Activated naive CD4-positive, alpha-beta T cell treated with anti-CD3 and anti-CD28 coated beads, Interleukin-2, amount 50 U/mL, for 24 hours (primary cell): ENCODE data around the gene CCND2.
A peak's percentile ranks its signal among the peaks of the same experiment; 100 is the strongest.

Source experiments
- H3K27ac Mint-ChIP-seq: one replicate; pipeline ENCODE4 v1.8.0; 2021; ENCODE audit warnings: mild to moderate bottlenecking, mixed read lengths
- H3K27me3 Mint-ChIP-seq: one replicate; pipeline ENCODE4 v1.8.0; 2021; ENCODE audit warnings: mixed read lengths
- H3K36me3 Mint-ChIP-seq: one replicate; pipeline ENCODE4 v1.8.0; 2021; ENCODE audit warnings: mixed read lengths
- H3K4me1 Mint-ChIP-seq: one replicate; pipeline ENCODE4 v1.8.0; 2021; ENCODE audit warnings: mixed read lengths
- H3K4me3 Mint-ChIP-seq: one replicate; pipeline ENCODE4 v1.8.0; 2021; ENCODE audit warnings: mild to moderate bottlenecking, mixed read lengths
- H3K9me3 Mint-ChIP-seq: one replicate; pipeline ENCODE4 v1.8.0; 2021; ENCODE audit warnings: mixed read lengths

CCND2 gene

DNA sequence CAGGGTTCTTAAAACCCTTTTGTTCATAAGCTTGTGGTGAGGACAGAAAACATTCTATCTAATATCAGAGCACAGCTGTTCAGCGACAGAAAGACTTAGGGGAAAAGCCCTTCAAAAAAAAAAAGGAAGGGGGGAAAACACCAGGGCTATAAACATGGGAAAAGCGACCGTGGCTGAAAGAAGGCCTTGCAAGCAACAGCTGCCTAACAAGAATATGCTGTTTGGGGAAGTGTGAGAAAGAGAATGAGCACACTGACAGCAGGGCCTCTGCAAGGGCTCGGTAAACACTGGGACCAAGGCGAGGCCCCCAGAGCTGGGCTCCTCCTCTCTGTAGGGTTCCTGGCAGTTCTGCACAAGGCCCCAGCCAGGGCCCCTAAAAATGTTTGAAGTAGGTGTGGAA is 27.4 kb upstream of the CCND2 start:
- Mint-ChIP-seq H3K4me1 (peaks cover 5% of the 10 kb centered on the region), H3K9me3 (no peaks in the 10 kb centered on the region), H3K27me3 (no peaks in the 10 kb centered on the region), H3K27ac (no peak overlapping the region), H3K4me3 (no peak overlapping the region), H3K36me3 (no peaks in the 10 kb centered on the region)

DNA sequence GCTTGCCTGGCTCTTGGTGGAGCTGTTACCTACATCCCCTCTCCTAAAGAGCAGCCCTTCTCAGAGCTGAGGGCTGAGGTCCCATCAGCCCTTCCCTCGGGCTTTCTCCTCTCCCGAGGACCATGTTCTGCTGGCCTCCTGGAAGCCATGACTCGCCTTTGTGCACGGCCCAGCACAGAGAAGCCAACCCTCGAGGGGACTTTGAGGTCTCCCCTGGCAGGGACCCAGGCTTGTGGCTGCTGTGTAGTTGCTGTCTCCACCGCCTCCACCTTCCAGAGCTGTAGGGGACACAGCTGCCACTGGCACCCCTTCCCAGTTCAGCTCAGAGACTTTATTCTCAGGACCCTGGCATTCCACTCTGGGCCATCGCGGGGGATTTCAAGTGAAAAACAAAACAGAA is 22.9 kb upstream of the CCND2 start:
- Mint-ChIP-seq H3K4me3 (no peak overlapping the region), H3K27ac (peak overlapping the region; percentile 92)

GRCh38 chr12:4251216-4251891 is 22.2 kb upstream of the CCND2 start:
- no peaks in the 10 kb centered on the region for H3K9me3 Mint-ChIP-seq
- H3K4me1 Mint-ChIP-seq: peaks cover 10% of the 10 kb centered on the region
- H3K27ac Mint-ChIP-seq: peak overlapping the region; percentile 92
- no peaks in the 10 kb centered on the region for H3K27me3 Mint-ChIP-seq
- peak overlapping the region; percentile 47 for H3K4me3 Mint-ChIP-seq
- H3K36me3 Mint-ChIP-seq: no peaks in the 10 kb centered on the region

More for the DNA sequence above, 22.9 kb upstream of the CCND2 start:
- Mint-ChIP-seq H3K4me1 (peaks cover 10% of the 10 kb centered on the region), H3K9me3 (no peaks in the 10 kb centered on the region), H3K27me3 (no peaks in the 10 kb centered on the region), H3K36me3 (no peaks in the 10 kb centered on the region)

DNA sequence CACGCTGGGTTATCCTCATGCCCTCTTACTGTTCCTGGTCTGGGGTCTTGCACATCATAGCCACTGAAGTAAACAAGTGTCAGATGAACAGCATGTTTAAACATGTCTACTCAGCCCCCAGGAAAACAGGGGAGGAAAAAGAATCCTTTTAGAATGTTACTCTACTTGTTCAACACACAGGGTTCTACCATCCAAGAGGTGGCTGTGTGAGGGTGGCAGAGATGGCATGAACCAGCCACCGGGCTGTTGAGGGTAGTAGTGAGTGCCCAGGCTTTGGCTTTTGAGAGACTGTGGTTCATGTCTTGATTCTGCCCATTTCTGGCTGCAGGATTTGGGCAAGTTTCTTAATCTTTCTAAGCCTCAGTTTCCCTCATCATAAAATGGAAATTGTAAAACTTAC is 21.6 kb upstream of the CCND2 start:
- Mint-ChIP-seq H3K4me3 (no peak overlapping the region), H3K27ac (no peak overlapping the region), H3K36me3 (no peaks in the 10 kb centered on the region), H3K4me1 (peaks cover 10% of the 10 kb centered on the region), H3K27me3 (no peaks in the 10 kb centered on the region), H3K9me3 (no peaks in the 10 kb centered on the region)

DNA sequence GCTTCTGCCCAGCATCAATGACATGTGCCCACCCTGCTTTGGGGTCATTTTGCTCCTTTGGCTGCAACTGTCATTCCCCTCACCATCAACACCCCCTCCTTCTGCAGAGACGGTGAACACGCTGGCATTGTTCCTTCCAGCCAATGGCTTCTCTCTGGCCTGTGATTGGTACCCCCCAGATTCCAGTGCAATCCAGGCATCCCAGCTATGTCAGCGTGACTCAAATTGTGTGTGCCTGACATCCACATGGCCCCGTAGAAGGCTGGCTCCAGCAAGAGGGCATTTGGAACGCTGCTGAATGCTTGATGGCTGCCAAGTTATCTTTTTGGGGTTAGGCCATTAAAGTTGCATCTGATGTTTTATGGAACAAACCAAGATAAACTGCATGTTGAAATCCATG is 21.0 kb upstream of the CCND2 start:
- Mint-ChIP-seq H3K4me3 (no peak overlapping the region), H3K36me3 (no peaks in the 10 kb centered on the region), H3K27me3 (no peaks in the 10 kb centered on the region), H3K9me3 (no peaks in the 10 kb centered on the region), H3K27ac (no peak overlapping the region), H3K4me1 (peaks cover 10% of the 10 kb centered on the region)

DNA sequence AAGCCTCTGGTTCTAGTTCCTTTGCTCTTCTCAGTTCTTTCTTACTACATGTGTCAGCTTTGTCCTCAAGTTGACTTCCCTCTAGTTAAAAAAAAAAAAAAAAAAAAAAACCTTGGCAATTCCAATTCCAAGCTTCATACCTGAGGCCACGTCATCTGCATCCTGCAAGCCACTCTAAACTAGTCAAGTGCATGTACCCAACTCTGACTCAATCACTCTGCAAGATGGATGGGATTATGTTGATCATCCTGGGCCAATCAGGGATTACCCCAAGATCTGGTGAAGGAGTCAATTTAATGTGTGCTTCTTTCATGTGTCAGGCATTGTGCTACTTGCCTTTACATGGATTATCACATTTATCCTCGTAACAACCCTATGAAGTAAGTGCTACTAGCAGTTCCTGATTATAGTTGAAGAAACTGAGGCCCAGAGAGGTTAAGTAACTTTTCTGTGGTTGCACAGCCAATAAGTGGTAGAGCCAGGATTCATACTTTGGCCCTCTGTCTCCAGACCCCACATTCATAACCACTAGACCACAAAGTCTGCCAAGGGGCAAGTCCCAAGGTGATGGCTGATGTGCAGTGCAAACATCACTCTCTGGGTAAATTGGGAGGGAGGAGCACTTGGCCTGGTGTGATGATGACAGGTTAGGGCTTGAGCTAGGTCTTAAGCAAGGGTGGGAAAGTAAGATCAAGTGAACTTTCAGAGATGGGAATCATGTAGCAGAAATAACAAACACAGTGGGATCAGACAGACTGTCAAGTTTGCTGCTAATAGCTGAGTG is 17.3 kb upstream of the CCND2 start:
- H3K4me3 Mint-ChIP-seq: no peak overlapping the region
- H3K27me3 Mint-ChIP-seq: no peaks in the 10 kb centered on the region
- no peaks in the 10 kb centered on the region for H3K9me3 Mint-ChIP-seq
- H3K4me1 Mint-ChIP-seq: peaks cover 4% of the 10 kb centered on the region
- no peaks in the 10 kb centered on the region for H3K36me3 Mint-ChIP-seq
- H3K27ac Mint-ChIP-seq: peak overlapping the region; percentile 36

DNA sequence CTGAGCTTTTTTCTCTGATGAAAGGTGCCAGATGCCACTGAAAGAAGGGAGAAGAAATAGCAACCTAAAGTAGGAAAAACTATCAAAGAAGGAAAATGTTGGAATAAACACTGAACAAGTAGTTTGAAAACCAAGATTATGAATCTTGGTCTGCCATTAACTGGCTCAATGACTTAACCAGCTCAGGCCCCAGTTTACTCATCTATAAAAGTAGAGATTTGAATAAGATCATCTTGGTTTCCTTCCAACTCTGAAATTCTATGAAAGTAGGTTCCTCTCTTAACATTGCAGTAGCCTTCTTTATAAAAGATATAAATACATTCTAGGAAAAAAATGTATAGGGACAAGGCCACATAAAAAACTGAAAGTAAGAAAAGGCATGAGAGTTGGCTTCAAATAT is 16.1 kb upstream of the CCND2 start:
- no peak overlapping the region for H3K4me3 Mint-ChIP-seq
- no peaks in the 10 kb centered on the region for H3K36me3 Mint-ChIP-seq
- no peaks in the 10 kb centered on the region for H3K9me3 Mint-ChIP-seq
- no peaks in the 10 kb centered on the region for H3K4me1 Mint-ChIP-seq
- H3K27ac Mint-ChIP-seq: no peak overlapping the region
- H3K27me3 Mint-ChIP-seq: no peaks in the 10 kb centered on the region

GRCh38 chr12:4259099-4259498 is 14.5 kb upstream of the CCND2 start:
- Mint-ChIP-seq H3K4me1 (no peaks in the 10 kb centered on the region), H3K36me3 (no peaks in the 10 kb centered on the region), H3K27ac (no peak overlapping the region), H3K9me3 (no peaks in the 10 kb centered on the region), H3K4me3 (no peak overlapping the region), H3K27me3 (no peaks in the 10 kb centered on the region)

GRCh38 chr12:4261655-4262054 is 11.9 kb upstream of the CCND2 start:
- no peaks in the 10 kb centered on the region for H3K27me3 Mint-ChIP-seq
- H3K4me1 Mint-ChIP-seq: no peaks in the 10 kb centered on the region
- no peaks in the 10 kb centered on the region for H3K36me3 Mint-ChIP-seq
- H3K4me3 Mint-ChIP-seq: no peak overlapping the region
- no peaks in the 10 kb centered on the region for H3K9me3 Mint-ChIP-seq
- H3K27ac Mint-ChIP-seq: no peak overlapping the region

GRCh38 chr12:4265280-4265679 is 8.3 kb upstream of the CCND2 start:
- Mint-ChIP-seq H3K4me1 (peaks cover 16% of the 10 kb centered on the region), H3K9me3 (no peaks in the 10 kb centered on the region), H3K4me3 (no peak overlapping the region), H3K27me3 (no peaks in the 10 kb centered on the region), H3K36me3 (no peaks in the 10 kb centered on the region), H3K27ac (no peak overlapping the region)

GRCh38 chr12:4266990-4267389 is 6.6 kb upstream of the CCND2 start:
- Mint-ChIP-seq H3K4me1 (peaks cover 16% of the 10 kb centered on the region), H3K4me3 (no peak overlapping the region), H3K27me3 (no peaks in the 10 kb centered on the region), H3K9me3 (no peaks in the 10 kb centered on the region), H3K36me3 (no peaks in the 10 kb centered on the region), H3K27ac (peak overlapping the region; percentile 12)

DNA sequence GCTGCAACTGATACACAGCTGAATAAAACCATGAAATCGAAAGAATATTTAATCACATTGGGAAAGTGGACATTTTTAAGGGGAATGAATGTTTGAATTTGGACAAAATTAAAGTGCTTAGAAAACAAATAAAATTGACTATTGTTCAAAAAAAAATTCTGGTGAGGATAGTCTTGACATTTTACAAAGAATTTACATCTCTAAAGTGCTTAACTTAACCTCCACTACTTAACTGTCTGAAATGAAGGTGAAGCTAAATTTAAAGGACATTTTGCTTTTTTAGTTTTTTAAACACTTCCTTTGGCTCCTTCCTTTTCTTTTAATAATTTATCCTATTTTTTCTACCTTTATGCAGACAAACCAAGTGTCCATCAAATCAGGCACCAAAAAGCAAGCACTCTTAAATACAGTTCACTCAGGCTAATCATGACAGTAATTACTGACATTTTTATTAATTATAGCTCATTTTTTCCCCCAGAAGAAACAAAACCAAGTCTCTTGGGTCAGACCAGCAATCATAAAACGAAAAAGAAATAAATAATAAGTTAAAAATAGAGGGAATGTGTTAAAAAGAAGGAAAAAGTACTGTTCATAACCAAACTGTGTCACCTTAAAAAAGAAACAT is 5.7 kb upstream of the CCND2 start:
- Mint-ChIP-seq H3K27ac (peak overlapping the region; percentile 99), H3K9me3 (no peaks in the 10 kb centered on the region), H3K27me3 (no peaks in the 10 kb centered on the region), H3K4me1 (peaks cover 16% of the 10 kb centered on the region), H3K36me3 (no peaks in the 10 kb centered on the region), H3K4me3 (peak overlapping the region; percentile 97)

GRCh38 chr12:4268329-4269181 is 5.0 kb upstream of the CCND2 start:
- Mint-ChIP-seq H3K36me3 (no peaks in the 10 kb centered on the region), H3K4me1 (peaks cover 16% of the 10 kb centered on the region), H3K4me3 (peak overlapping the region; percentile 97), H3K27ac (peak overlapping the region; percentile 99), H3K27me3 (no peaks in the 10 kb centered on the region), H3K9me3 (no peaks in the 10 kb centered on the region)

GRCh38 chr12:4269279-4269991 is 4.1 kb upstream of the CCND2 start:
- Mint-ChIP-seq H3K27ac (peak overlapping the region; percentile 96), H3K4me3 (peak overlapping the region; percentile 98), H3K9me3 (no peaks in the 10 kb centered on the region), H3K27me3 (no peaks in the 10 kb centered on the region), H3K36me3 (no peaks in the 10 kb centered on the region), H3K4me1 (peaks cover 16% of the 10 kb centered on the region)
